ENCODE measurements around the gene TACSTD2.
A peak's percentile ranks its signal among the peaks of the same experiment; 100 is the strongest.

GRCh38 chr1:58576727-58577653, at the start of gene TACSTD2:
- TF ChIP-seq, protein P1, sequence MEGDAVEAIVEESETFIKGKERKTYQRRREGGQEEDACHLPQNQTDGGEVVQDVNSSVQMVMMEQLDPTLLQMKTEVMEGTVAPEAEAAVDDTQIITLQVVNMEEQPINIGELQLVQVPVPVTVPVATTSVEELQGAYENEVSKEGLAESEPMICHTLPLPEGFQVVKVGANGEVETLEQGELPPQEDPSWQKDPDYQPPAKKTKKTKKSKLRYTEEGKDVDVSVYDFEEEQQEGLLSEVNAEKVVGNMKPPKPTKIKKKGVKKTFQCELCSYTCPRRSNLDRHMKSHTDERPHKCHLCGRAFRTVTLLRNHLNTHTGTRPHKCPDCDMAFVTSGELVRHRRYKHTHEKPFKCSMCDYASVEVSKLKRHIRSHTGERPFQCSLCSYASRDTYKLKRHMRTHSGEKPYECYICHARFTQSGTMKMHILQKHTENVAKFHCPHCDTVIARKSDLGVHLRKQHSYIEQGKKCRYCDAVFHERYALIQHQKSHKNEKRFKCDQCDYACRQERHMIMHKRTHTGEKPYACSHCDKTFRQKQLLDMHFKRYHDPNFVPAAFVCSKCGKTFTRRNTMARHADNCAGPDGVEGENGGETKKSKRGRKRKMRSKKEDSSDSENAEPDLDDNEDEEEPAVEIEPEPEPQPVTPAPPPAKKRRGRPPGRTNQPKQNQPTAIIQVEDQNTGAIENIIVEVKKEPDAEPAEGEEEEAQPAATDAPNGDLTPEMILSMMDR (conservative IDR thresholded peaks at IDR 0.05; ENCODE audit: low read depth, low read length) = no peak
- peak; percentile 86 for TF ChIP-seq EZH2 (IDR thresholded peaks at IDR 0.05; ENCODE audit: borderline replicate concordance, low read depth, low read length, poor library complexity, severe bottlenecking)
